GM21526 (cell line): ENCODE results near the gene HNRNPLL.
A peak's percentile ranks its signal among the peaks of the same experiment; 100 is the strongest.

Experiments used
- ATAC-seq: cut with Tn5 transposase; IDR thresholded peaks from one replicate; pipeline ENCODE4 v1.9.1; 2021; ENCODE audit warnings: moderate library complexity; ENCODE audit not compliant: unreplicated experiment, low FRiP score

HNRNPLL gene

DNA sequence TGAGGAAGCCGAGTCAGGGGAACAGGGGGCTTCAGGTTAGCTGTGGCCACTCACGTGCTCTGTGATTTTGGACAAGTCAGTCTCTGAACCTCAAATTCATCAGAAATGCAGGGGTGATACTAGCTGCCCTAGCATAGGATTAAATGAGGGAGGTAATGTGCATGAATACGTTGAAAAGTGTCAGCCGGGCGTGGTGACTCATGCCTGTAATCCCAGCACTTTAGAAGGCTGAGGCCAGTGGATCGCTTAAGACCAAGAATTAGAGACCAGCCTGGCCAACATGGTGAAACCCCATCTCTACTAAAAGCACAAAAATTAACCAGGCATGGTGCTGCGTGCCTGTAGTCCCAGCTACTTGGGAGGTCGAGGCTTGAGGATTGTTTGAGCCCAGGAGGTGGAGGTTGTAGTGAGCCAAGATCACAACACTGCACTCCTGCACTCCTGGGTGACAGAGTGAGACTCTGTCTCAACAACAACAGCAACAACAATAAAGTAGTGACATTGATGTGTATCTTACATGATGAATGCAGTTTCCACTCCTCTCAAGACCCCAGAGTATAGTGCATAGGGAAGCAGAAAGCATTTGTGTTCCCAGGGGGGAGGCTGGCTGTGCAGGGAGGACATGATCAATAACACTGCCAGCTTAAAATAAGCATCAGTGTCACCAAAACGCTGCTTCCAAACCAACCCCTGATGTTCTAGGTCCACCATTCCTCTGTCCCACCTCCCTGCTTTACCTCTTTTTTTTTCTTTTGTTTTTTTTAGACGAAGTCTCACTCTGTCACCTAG, 68.8 kb downstream of the HNRNPLL start:
- no peak for ATAC-seq

DNA sequence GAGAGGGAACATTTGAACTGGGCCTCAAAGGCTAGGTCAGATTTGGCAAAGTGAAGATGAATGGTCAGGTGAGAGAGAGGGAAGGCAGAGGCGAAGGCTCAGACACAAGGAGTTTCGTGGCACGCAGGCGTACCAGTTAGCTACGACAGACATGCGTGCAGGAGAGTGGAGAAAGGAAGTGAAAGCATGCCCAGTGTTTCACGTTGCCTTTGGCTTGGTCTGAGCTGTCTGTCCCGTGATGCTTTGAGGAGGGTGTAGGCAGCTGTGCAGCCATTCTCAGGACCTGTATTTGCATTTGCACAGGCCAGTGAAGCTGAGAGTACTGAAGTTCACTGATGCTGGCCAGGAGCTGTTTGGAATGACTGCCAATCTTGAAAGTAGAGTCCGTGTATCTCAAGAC, 69.5 kb downstream of the HNRNPLL start:
- peak; percentile 98 for ATAC-seq

DNA sequence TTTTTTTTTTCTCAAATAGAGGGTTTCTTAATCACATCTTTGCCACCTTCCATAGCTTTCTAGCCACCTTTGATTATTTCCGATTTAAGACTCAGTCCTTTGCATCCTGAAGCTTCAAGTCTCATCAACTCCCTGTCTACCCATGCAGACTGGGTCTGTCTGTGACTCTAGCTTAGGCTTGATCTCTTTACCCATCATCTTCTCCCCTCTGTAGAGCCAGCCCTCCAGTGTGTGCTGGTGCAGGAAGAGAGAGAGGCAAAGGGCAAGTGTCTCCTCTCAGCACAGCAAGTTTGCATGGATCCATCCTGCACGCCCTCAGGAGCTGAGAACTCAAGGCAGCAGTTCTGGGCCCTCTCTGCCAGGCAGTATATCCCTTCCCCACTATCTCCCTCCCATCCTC, 70.4 kb downstream of the HNRNPLL start:
- ATAC-seq = no peak

DNA sequence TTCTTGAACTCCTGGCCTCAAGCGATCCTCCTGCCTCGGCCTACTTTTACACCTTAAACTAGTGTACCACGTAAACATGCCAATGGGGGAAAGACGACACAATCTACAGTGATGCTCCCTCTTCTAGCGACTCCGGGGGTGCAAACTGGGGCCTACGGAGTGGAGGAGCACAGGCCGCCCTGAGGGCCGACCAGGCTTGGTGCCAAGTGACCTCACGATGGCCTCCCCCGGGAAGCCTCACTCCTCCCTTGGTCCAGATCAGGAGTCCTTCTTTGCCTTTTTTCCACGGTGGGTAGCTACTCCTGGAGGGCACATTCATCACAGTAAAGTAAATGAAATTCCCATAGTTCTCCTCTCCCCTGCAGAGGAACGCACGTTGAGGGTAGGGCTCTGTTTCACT, 73.5 kb downstream of the HNRNPLL start:
- no peak for ATAC-seq

DNA sequence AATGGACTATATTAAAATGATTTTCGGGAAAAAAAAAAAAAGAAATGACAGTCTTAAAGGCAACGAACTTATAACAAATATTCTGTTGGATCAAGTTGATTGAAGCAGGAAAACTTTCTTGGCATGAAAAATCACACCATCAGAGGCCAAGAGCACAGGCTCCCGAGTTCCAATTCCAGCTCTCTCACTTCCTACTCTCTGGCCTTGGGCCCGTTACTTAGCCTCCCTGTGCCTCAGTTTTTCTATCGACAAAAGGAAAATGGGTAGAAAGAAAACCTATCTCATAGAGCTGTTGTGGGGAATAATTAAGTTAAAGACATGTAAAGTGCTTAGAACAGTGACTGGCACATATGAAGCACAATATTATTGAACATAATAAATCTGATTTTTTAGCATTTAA, 74.2 kb downstream of the HNRNPLL start:
- no peak for ATAC-seq

DNA sequence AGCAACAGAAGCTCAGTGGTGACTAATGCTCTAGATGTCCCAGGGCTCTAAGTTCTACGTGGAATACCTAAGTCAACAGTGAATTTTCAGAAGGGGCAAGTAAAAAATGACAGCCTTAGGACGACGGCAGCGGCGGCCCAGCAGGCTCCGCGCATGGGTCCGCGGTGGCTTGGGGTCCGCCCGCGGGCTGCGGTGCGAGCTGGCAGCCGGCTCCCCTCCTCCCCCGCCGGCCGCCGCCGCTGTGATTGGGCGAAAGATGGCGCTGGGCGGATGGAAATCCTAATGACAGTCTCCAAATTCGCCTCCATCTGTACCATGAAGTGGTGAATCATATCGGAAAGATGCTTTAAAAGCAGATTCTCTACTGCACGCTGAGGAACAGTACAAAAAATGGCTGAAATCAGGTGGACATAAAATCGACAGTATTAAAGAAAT, 74.7 kb downstream of the HNRNPLL start:
- no peak for ATAC-seq

DNA sequence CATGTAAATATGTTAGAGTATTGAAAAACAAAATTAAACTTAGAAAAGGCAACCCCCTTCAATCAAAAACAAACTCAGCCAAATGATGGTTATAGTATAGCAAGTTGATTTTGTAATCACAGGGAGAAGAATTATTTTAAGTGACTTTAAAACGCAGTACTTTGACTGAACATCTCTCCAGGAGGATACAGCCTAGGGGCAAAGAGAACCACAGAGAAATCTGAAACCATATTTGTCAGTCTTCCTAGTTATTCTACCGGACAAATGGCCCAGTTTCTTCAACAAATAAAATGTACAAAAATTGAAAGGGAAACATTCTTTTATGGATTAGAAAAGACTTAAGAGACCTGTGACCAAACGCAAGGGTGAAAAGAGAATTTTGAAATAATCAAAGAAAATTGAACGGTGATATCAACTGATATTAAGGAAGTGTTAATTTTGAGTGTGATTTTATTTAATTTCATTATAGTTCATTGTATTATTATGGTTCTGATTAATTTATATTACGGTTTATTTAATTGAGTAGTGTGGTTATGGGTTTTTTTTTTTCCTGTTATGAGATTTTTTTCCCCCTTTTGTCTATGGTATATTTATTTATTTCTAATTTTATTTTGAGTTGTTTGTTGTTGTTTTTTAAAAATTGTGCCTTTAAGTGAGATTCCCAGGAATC, 75.3 kb downstream of the HNRNPLL start:
- ATAC-seq = no peak

DNA sequence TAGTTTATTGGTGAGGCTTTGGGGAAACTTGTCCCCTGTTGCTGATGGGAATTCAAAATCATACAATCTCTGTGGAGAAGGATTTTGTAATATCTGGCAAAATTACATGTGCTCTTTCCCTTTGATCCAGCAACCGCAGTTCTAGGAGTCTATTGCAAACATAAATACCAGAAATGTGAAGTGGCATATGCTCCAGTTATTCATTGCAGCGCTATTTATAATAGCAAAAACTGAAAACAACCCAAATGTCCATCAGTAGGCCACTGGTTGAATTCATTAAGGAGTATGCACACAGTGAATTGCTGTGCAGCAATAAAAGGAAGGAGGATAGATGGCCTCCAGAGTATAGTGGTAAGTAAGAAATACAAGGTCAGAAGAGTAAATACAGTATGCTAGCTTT, 76.5 kb downstream of the HNRNPLL start:
- ATAC-seq = no peak

DNA sequence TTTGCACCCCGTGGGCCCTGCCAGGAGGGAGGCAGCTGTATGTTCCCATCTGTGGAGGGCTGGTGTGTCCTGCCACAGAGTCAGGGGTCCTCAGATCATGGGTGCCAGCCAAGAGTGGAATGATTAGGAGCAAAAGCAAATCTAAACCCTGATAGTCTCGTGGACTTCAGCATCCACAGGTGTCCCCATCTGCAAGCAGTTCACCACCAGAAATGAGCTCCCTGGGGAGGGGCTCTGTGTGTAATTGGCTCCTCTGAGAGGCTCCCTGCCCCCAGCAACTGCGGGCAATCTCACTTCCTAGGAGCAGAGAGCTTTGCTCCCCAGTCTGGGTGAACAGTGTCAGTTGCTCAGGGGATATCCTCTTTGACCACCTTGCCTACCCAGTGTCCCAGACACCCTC, 78.1 kb downstream of the HNRNPLL start:
- ATAC-seq = no peak

DNA sequence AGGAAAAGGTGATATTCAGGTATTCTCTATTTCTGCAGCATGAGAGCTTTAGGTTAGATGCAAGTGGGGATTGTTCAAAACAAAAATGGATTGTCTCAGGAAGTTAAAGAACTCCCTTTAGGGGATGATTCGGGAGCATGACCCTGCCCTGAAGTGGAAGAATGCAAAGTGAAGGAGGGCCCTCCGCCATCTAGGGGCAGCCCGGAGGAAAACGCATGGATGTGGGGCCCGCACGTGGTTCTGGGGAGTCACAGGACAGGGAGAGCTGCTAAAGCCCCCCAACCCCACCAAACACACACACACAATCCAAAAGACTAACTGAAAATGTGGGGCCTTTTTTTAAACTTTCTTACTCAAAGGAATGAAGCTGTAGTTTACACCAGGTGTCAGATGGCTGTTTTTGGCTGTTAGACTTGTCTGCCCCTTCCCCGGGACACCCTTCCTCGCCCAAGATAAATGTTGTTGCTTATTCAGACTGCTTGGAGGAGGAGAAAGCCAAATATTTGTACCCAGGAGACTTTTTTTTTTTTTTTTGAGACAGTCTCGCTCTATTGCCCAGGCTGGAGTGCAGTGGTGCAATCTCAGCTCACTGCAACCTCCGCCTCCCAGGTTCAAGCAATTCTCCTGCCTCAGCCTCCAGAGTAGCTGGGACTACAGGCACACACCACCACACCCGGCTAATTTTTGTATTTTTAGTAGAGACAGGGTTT, 78.8 kb downstream of the HNRNPLL start:
- ATAC-seq = no peak

DNA sequence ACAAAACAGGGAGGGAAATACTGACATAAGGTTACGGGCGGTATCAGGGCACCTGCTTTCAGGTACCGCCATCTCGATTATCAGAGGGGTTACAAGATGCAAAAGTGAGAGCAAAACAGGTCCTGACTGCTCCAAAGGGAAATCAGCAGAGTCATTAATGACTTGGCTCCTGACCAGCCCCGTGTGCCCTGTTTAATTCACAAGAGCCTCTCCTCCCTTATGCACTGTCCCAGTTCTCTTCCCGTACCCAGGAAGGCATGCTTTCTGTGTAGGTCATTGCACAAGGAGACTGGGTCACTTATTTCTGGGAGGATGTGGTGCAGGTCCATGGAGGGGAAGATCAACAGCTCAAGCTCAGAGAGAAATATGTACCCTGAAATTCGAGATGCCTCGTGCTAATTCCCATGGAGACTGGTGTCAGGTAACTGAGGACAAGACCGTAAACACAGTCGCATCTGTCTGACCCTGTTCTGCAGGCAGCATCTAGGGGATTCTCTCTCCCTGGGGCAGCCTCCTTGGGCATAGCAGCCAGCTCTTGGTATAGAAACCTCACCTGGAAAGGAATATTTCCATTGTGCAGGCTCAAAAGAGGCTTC, 79.9 kb downstream of the HNRNPLL start:
- ATAC-seq = no peak

DNA sequence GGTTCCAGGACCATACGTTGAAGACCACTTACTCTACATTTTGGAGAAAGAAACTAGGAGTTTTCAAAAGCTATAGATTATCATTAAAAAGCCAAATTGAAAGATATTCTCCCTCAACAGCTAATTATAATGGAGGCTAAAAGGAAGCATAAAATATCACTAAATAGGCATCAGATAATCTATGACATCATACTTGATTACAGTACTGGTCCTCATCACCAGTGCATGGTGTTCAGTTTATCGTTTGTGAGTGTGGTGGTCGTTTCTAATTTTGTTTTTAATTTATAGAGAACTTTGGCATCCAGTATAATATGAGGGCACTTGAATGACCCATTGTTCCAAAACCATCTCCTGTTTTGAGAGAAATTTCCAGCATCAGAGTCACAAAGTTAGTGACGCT, 80.9 kb downstream of the HNRNPLL start:
- no peak for ATAC-seq

DNA sequence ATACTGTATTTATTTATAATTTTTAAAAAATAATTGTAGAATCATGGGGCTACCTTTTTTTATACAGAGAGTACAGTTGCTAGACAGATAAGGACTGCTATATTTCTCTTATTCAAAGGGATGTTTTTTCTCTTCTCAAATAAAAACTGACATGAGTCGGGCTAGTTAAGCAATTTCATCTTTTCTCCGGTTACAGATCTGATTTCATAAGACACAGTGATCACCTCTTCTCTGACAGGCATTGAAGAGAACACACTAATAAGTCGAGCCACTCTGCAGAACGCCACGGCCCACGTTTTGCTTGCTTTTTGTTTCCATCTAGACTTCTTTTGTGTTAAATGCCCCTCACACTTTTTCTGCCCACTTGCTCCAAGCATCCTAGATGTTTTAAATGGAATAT, 85.4 kb downstream of the HNRNPLL start:
- no peak for ATAC-seq

DNA sequence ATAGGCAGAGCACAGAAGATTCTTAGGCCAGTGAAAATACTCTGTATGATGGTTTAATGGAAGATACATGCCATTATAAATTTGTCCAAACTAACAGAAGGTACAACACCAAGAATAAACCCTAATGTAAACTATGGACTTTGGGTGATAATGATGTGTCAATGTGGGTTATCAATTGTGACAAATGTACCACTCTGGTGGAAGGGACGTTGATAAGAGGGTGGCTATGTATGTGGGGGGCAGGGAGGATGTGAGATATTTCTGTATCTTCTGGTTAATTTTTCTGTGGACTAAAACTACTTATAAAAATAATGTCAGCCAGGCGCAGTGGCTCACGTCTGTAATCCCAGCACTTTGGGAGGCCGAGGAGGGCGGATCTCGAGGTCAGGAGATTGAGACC, 86.2 kb downstream of the HNRNPLL start:
- no peak for ATAC-seq

DNA sequence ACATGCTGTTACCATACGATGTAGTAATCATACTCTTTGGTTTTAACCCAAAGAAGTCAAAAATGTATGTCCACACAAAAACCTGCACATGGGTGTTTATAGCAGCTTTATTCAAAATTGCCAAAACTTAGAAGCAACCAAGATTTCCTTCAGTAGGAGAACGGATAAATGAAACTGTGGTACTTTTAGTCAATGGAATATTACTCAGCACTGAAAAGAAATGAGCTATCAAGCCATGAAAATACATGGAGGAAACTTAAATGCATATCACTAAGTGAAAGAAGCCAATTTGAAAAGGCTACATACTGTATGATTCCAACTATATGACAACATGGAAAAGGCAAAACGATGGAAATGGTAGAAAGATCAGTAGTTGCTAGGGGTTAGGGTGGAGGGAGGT, 86.6 kb downstream of the HNRNPLL start:
- no peak for ATAC-seq

DNA sequence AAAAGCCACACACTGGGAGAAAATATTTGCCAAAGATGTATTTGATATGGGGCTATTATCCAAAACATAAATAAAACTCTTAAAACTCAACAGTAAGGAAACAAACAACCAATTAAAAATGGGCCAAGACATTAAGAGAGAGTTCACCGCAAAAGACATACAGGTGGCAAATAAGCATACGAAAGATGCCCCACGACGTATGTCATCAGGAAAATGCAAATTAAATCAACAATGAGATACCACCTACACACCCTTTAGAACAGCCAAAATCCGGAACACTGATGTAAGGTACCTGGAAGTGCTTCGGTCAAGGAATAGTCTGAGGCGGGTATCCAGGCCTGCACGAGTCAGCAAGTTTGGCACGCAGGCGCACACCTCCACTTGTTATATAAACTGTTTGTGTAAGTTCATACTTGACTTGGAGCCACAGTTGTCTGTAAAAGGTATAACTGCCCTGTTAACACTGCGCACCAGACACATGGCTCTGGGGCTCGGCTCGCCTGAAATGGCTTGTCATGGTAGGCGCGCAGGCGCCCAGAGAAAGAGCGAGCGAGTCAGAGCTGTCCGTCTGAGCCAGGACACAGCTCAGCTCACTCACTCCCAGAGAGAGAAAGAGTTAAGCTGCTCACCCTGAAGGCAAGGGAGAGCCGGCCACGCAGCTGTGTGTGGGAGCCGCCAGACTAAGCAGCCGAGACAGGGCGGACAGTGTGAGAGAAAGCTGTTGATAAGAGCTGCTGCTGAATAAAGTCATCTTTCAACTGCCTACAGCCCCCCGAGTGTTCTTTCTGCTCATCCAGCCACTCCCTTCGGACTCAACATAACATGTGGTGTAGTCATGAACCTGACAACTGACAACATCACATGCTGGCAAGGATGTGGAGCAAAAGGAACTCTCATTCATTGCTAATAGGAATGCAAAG, 87.3 kb downstream of the HNRNPLL start:
- ATAC-seq = no peak

DNA sequence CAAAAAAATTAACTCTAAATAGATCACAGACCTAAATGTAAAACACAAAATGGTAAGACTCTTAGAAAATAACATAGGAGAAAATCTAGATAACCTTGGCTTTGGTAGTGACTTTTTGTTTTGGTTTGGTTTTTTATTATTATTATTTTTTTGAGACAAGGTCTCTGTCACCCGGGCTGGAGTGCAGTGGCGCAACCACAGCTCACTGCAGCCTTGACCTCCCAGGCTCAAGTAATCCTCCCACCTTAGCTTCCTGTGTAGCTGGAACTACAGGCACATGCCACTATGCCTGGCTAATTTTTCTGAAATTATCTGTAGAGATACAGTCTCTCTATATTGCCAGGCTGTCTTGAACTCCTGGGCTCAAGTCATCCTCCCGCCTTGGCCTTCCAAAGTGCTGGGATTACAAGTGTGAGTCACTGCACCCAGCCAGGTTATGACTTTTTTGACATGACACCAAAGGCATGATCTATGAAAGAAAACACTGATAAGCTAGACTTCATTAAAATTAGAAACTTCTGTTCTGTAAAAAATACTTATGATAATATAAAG, 88.0 kb downstream of the HNRNPLL start:
- no peak for ATAC-seq

DNA sequence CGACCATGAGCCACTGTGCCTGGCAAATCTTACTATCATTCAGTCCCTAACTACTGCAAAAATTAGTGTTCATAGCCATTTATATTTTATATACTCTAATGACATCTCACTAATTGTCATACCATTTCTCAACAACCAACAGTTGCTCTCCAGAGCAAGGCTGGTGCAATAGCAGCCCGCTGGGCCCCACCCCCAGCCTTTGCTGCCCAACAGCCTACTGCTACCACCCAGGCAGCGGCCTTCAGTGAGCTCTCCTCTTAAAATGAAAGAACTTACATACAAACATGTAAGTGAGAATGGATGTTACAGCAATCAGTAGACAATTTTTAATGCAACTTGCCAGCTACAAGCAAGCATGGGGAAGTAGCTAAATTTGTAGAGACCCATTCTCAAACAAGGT, 90.5 kb downstream of the HNRNPLL start:
- ATAC-seq = no peak
